Upper lobe of left lung (tissue), 4 donors: ENCODE data around the gene RABGAP1.

Source experiments
- POLR2A ChIP-seq, 4 donors: fragments of 450-650 bp; IDR thresholded peaks; one replicate each; pipeline ENCODE4 v1.5.1; 2016 to 2017; ENCODE audit warnings: antibody characterized with exemption in 4 of 4, mild to moderate bottlenecking in 2 of 4
- POLR2AphosphoS5 ChIP-seq, 2 donors: sonication (generic); formaldehyde crosslinking; IDR thresholded peaks; one replicate each; pipeline ENCODE4 v1.5.1; 2017; ENCODE audit warnings: antibody characterized with exemption in 2 of 2
- TF ChIP-seq, protein P1 (sequence below), 6 experiments: fragments of 450-650 bp in 4 of 6; fragments of 200-600 bp in 2 of 6; sonication (generic) in 2 of 6; IDR thresholded peaks; one replicate each; pipeline ENCODE4 v1.5.1; 2016 to 2019; ENCODE audit warnings: antibody characterized with exemption in 6 of 6

DNA sequence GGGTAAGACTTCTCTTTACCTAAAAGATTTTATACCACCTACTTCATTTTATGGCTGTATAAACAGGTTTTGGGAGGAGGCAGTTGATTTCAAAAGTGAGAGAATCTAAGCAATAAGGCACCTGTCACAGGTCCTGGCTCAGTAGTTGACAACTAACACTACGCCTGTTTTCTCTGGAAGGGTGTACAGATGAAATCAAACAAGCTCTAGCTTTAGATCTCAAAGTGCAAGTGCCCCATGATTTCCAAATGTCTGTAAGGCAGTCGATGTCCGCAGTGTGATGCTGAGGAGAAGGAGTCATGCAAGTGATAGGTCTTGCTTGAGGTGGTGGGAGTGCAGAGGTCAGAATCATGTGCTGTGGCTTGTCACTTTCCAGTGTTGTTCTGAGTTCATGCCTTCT lies 158.7 kb downstream of the RABGAP1 start:
- TF ChIP-seq POLR2A (IDR thresholded peaks at IDR 0.05) (no peak), POLR2AphosphoS5 (IDR thresholded peaks at IDR 0.05) (no peak)
- TF ChIP-seq, protein P1, sequence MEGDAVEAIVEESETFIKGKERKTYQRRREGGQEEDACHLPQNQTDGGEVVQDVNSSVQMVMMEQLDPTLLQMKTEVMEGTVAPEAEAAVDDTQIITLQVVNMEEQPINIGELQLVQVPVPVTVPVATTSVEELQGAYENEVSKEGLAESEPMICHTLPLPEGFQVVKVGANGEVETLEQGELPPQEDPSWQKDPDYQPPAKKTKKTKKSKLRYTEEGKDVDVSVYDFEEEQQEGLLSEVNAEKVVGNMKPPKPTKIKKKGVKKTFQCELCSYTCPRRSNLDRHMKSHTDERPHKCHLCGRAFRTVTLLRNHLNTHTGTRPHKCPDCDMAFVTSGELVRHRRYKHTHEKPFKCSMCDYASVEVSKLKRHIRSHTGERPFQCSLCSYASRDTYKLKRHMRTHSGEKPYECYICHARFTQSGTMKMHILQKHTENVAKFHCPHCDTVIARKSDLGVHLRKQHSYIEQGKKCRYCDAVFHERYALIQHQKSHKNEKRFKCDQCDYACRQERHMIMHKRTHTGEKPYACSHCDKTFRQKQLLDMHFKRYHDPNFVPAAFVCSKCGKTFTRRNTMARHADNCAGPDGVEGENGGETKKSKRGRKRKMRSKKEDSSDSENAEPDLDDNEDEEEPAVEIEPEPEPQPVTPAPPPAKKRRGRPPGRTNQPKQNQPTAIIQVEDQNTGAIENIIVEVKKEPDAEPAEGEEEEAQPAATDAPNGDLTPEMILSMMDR (IDR thresholded peaks at IDR 0.05): no peak
